IMR-90 (cell line): ENCODE measurements around the gene SH3GL2. TPM values are rescaled to one million over a fixed set of nuclear protein-coding genes. Genes with fewer than 3 reads are reported as not detected.

Source experiments
- ATAC-seq: fragments of 200-7000 bp; cut with Tn5 transposase; 2 replicates; pipeline ENCODE4 v1.9.1; 2020; ENCODE audit warnings: low read depth, mild to moderate bottlenecking, moderate library complexity
- BruUV-seq: library from RNA; stranded (reverse); fragments of 400-500 nt; replicated peaks from 2 replicates; lab custom pipeline; 2021; lab: Mats Ljungman, UMichigan
- CTCF ChIA-PET: fragments of 300-600 bp; formaldehyde crosslinking; extraction: SDS; loops from one replicate; lab custom pipeline; 2021; ENCODE audit warnings: antibody characterized with exemption; lab: Yijun Ruan, JAX
- POLR2A ChIA-PET: fragments of 300-600 bp; sonication (Branson Sonifier 250); formaldehyde crosslinking; loops from one replicate; lab custom pipeline; 2022; ENCODE audit warnings: antibody characterized with exemption; ENCODE audit not compliant: unreplicated experiment; lab: Charles Lee
- DNase-seq: peaks from one replicate; pipeline ENCODE4 v3.0.0; 2013
- H2AFZ ChIP-seq: replicated peaks from 2 replicates; pipeline ENCODE3; 2013; ENCODE audit warnings: low read length, mild to moderate bottlenecking; ENCODE audit not compliant: poor library complexity
- H2AK5ac ChIP-seq: 2 replicates; pipeline ENCODE4 v1.6.1; 2013; ENCODE audit warnings: low read depth, low read length, inconsistent platforms
- H2AK9ac ChIP-seq: replicated peaks from 2 replicates; pipeline ENCODE3; 2013; ENCODE audit warnings: mild to moderate bottlenecking, low read depth, low read length, moderate library complexity; ENCODE audit not compliant: poor library complexity
- H2BK120ac ChIP-seq: 2 replicates; pipeline ENCODE4 v1.6.1; 2013; ENCODE audit warnings: low read depth, low read length, inconsistent platforms
- H2BK15ac ChIP-seq: 3 replicates; pipeline ENCODE4 v1.6.1; 2013; ENCODE audit warnings: low read depth, low read length, inconsistent platforms
- H2BK20ac ChIP-seq: 2 replicates; pipeline ENCODE4 v1.6.1; 2013; ENCODE audit warnings: low read depth, mild to moderate bottlenecking, inconsistent platforms, low read length, moderate library complexity
- H2BK5ac ChIP-seq: 2 replicates; pipeline ENCODE4 v1.6.1; 2013; ENCODE audit warnings: mild to moderate bottlenecking, low read depth, low read length, inconsistent platforms; ENCODE audit not compliant: poor library complexity, severe bottlenecking
- H3K14ac ChIP-seq: replicated peaks from 2 replicates; pipeline ENCODE4 v1.6.1; 2013; ENCODE audit warnings: low read depth, low read length, inconsistent platforms
- H3K18ac ChIP-seq: 2 replicates; pipeline ENCODE4 v1.6.1; 2013; ENCODE audit warnings: low read depth, low read length, control low read depth
- H3K23ac ChIP-seq: 2 replicates; pipeline ENCODE4 v1.6.1; 2013; ENCODE audit warnings: low read depth, low read length, inconsistent platforms
- H3K27ac ChIP-seq: 2 replicates; pipeline ENCODE4 v1.5.1; 2013; ENCODE audit warnings: mild to moderate bottlenecking, control low read depth, low read length; ENCODE audit not compliant: insufficient read depth
- H3K27me3 ChIP-seq: 2 replicates; pipeline ENCODE4 v1.6.1; 2013; ENCODE audit warnings: low read length; ENCODE audit not compliant: control insufficient read depth, insufficient read depth
- H3K36me3 ChIP-seq: 2 replicates; pipeline ENCODE4 v1.6.1; 2013; ENCODE audit warnings: low read length, mixed read lengths; ENCODE audit not compliant: control insufficient read depth, insufficient read depth
- H3K4ac ChIP-seq: 2 replicates; pipeline ENCODE4 v1.6.1; 2013; ENCODE audit warnings: low read depth, low read length, inconsistent platforms
- H3K4me1 ChIP-seq: 2 replicates; pipeline ENCODE4 v1.6.1; 2013; ENCODE audit warnings: low read length, mixed read lengths; ENCODE audit not compliant: control insufficient read depth, insufficient read depth
- H3K4me2 ChIP-seq: 2 replicates; pipeline ENCODE4 v1.6.1; 2013; ENCODE audit warnings: low read depth, mild to moderate bottlenecking, control low read depth, low read length, moderate library complexity
- H3K4me3 ChIP-seq: 2 replicates; pipeline ENCODE4 v1.5.1; 2013; ENCODE audit warnings: low read depth, mild to moderate bottlenecking, control low read depth, low read length, moderate library complexity; ENCODE audit not compliant: insufficient read depth
- H3K56ac ChIP-seq: 2 replicates; pipeline ENCODE4 v1.6.1; 2013; ENCODE audit warnings: low read length, inconsistent platforms; ENCODE audit not compliant: insufficient read depth; ENCODE audit errors: extremely low read depth
- H3K79me1 ChIP-seq, 2 experiments: 2 replicates each; pipeline ENCODE4 v1.6.1; 2013; ENCODE audit warnings: low read length in 2 of 2, inconsistent platforms in 1 of 2, low read depth in 1 of 2
- H3K9ac ChIP-seq: 2 replicates; pipeline ENCODE4 v1.6.1; 2013; ENCODE audit warnings: low read depth, low read length, control low read depth
- H3K9me1 ChIP-seq: 2 replicates; pipeline ENCODE4 v1.6.1; 2013; ENCODE audit warnings: low read length, inconsistent platforms; ENCODE audit not compliant: insufficient read depth
- H3K9me3 ChIP-seq: 2 replicates; pipeline ENCODE4 v1.6.1; 2013; ENCODE audit warnings: low read length; ENCODE audit not compliant: control insufficient read depth, insufficient read depth
- H4K20me1 ChIP-seq: 2 replicates; pipeline ENCODE4 v1.6.1; 2013; ENCODE audit warnings: low read length, inconsistent platforms; ENCODE audit not compliant: insufficient read depth
- H4K5ac ChIP-seq: 2 replicates; pipeline ENCODE4 v1.6.1; 2013; ENCODE audit warnings: mild to moderate bottlenecking, low read depth, low read length, control low read depth
- H4K8ac ChIP-seq, 2 experiments: 2 replicates each; pipeline ENCODE4 v1.6.1; 2013; ENCODE audit warnings: low read depth in 2 of 2, low read length in 2 of 2, control low read depth in 1 of 2, inconsistent platforms in 1 of 2
- H4K91ac ChIP-seq: 2 replicates; pipeline ENCODE4 v1.6.1; 2013; ENCODE audit warnings: low read depth, low read length, inconsistent platforms; ENCODE audit not compliant: insufficient read depth
- BHLHE40 ChIP-seq: fragments of 150-350 bp; IDR thresholded peaks from 2 replicates; pipeline ENCODE4 v1.6.1; 2016; ENCODE audit warnings: mild to moderate bottlenecking, low read depth, low read length
- CEBPB ChIP-seq: IDR thresholded peaks from 2 replicates; pipeline ENCODE4 v1.6.1; 2012; ENCODE audit warnings: low read depth, low read length, improper control_type of control experiment
- MAZ ChIP-seq: IDR thresholded peaks from 2 replicates; pipeline ENCODE4 v1.6.1; 2012; ENCODE audit warnings: low read depth, mild to moderate bottlenecking, low read length, improper control_type of control experiment, moderate library complexity, borderline replicate concordance
- MXI1 ChIP-seq: IDR thresholded peaks from 2 replicates; pipeline ENCODE4 v1.6.1; 2012; ENCODE audit warnings: low read depth, mild to moderate bottlenecking, low read length, moderate library complexity, borderline replicate concordance
- NFE2L2 ChIP-seq: fragments of 150-350 bp; IDR thresholded peaks from 2 replicates; pipeline ENCODE4 v1.6.1; 2016; ENCODE audit warnings: low read depth, mild to moderate bottlenecking, low read length
- POLR2A ChIP-seq: IDR thresholded peaks from 2 replicates; pipeline ENCODE4 v1.6.1; 2012; ENCODE audit warnings: mild to moderate bottlenecking, low read depth, low read length
- RAD21 ChIP-seq: IDR thresholded peaks from 2 replicates; pipeline ENCODE4 v1.6.1; 2012; ENCODE audit warnings: low read length, improper control_type of control experiment
- RCOR1 ChIP-seq: IDR thresholded peaks from 2 replicates; pipeline ENCODE4 v1.6.1; 2012; ENCODE audit warnings: mild to moderate bottlenecking, low read length, improper control_type of control experiment; ENCODE audit not compliant: insufficient replicate concordance
- RFX5 ChIP-seq: IDR thresholded peaks from 2 replicates; pipeline ENCODE4 v1.8.0; 2012; ENCODE audit warnings: low read depth, mild to moderate bottlenecking, low read length, moderate library complexity
- SMC3 ChIP-seq: fragments of 150-350 bp; IDR thresholded peaks from 2 replicates; pipeline ENCODE4 v1.6.1; 2016; ENCODE audit warnings: low read depth, mild to moderate bottlenecking, antibody characterized with exemption, low read length, moderate library complexity
- USF2 ChIP-seq: fragments of 150-350 bp; IDR thresholded peaks from 2 replicates; pipeline ENCODE4 v1.6.1; 2017; ENCODE audit warnings: mild to moderate bottlenecking, antibody characterized with exemption, low read length, low read depth
- WGBS, 2 experiments: methylation state at CpG; one replicate each; pipeline versions ENCODE4 v1.1.5 to v1.1.7; 2013; ENCODE audit warnings: missing lambda C conversion rate in 2 of 2; ENCODE audit not compliant: insufficient read length in 1 of 2; ENCODE audit errors: extremely low coverage in 2 of 2; 5-methylcytosine and 5-hydroxymethylcytosine counted together
- dilution Hi-C: fragments of 300-500 bp; cut with HindIII; formaldehyde crosslinking; loops from one replicate; pipeline ENCODE4 v1.14.3; 2018; ENCODE audit warnings: low sequenced_read_pairs; ENCODE audit not compliant: unreplicated experiment
- in situ Hi-C: fragments of 300-500 bp; cut with MboI; formaldehyde crosslinking; loops from 3 replicates; pipeline ENCODE4 v1.14.3; 2019; ENCODE audit warnings: low sequenced_read_pairs, inconsistent platforms, mixed read lengths
- intact Hi-C: fragments of 100-400 bp; cut with micrococcal nuclease; formaldehyde crosslinking; loops from 2 replicates; pipeline ENCODE4 v1.10.0; 2022
- polyA plus RNA-seq, 3 experiments: library from polyadenylated mRNA; depleted of rRNA; stranded (reverse); fragments of >200 nt; gene quantifications; 2 replicates each; pipeline ENCODE4 v1.2.3, GENCODE V29; 2012; ENCODE audit warnings: low replicate concordance in 1 of 3
- total RNA-seq: library from RNA; depleted of rRNA; stranded (reverse); fragments of >200 nt; gene quantifications from 2 replicates; pipeline ENCODE4 v1.2.3, GENCODE V29; 2012
- TF ChIP-seq, protein P1 (sequence below): conservative IDR thresholded peaks from 2 replicates; pipeline ENCODE4 v1.5.1; 2012; ENCODE audit warnings: mild to moderate bottlenecking, low read depth, low read length, improper control_type of control experiment

SH3GL2 gene
- total and polyA plus RNA-seq, 2 of the 4 experiments (the other 2 are of a cell fraction), result under 0.01 to 0.05 TPM

GRCh38 chr9:17721954-17722353, 143.1 kb downstream of the SH3GL2 start:
- H2AK5ac ChIP-seq, result no peak overlapping the region
- no peaks in the 10 kb centered on the region for H3K79me1 ChIP-seq
- H3K36me3 ChIP-seq, result no peaks in the 10 kb centered on the region
- no peak overlapping the region for H3K14ac ChIP-seq
- no peak overlapping the region for H3K23ac ChIP-seq
- no peak overlapping the region for H3K56ac ChIP-seq
- H2BK20ac ChIP-seq, result no peak overlapping the region
- BruUV-seq, result no TSS peak
- H3K4me1 ChIP-seq, result no peaks in the 10 kb centered on the region
- H3K4ac ChIP-seq, result no peak overlapping the region
- in situ Hi-C loops, result no loop called here
- ChIA-PET CTCF (no interaction called here), POLR2A (no interaction called here)
- no peak overlapping the region for H3K18ac ChIP-seq
- DNase-seq (no peak), ATAC-seq (no peak)
- no peak overlapping the region for H4K91ac ChIP-seq
- H4K8ac ChIP-seq, result no peak overlapping the region
- H4K5ac ChIP-seq, result no peak overlapping the region
- no peaks in the 10 kb centered on the region for H3K27me3 ChIP-seq
- dilution Hi-C loops, result no loop called here
- H2AK9ac ChIP-seq, result no peak overlapping the region
- H3K9me1 ChIP-seq, result no peaks in the 10 kb centered on the region
- H2AFZ ChIP-seq, result no peak overlapping the region
- H2BK120ac ChIP-seq, result no peak overlapping the region
- H3K27ac ChIP-seq, result no peak overlapping the region
- H3K9ac ChIP-seq, result no peak overlapping the region
- WGBS, 2 experiments, result no CpG with 5 or more reads among the region's 3 CpGs
- H3K4me3 ChIP-seq, result no peak overlapping the region
- no peak overlapping the region for H2BK15ac ChIP-seq
- no peak overlapping the region for H3K4me2 ChIP-seq
- H3K9me3 ChIP-seq, result no peaks in the 10 kb centered on the region
- no peaks in the 10 kb centered on the region for H4K20me1 ChIP-seq
- no peak overlapping the region for H2BK5ac ChIP-seq
- intact Hi-C loops, result no loop called here
- no peak for TF ChIP-seq MXI1
- no peak for TF ChIP-seq SMC3
- no peak for TF ChIP-seq MAZ
- TF ChIP-seq RFX5, result no peak
- TF ChIP-seq, protein P1, sequence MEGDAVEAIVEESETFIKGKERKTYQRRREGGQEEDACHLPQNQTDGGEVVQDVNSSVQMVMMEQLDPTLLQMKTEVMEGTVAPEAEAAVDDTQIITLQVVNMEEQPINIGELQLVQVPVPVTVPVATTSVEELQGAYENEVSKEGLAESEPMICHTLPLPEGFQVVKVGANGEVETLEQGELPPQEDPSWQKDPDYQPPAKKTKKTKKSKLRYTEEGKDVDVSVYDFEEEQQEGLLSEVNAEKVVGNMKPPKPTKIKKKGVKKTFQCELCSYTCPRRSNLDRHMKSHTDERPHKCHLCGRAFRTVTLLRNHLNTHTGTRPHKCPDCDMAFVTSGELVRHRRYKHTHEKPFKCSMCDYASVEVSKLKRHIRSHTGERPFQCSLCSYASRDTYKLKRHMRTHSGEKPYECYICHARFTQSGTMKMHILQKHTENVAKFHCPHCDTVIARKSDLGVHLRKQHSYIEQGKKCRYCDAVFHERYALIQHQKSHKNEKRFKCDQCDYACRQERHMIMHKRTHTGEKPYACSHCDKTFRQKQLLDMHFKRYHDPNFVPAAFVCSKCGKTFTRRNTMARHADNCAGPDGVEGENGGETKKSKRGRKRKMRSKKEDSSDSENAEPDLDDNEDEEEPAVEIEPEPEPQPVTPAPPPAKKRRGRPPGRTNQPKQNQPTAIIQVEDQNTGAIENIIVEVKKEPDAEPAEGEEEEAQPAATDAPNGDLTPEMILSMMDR, result no peak
- no peak for TF ChIP-seq POLR2A
- no peak for TF ChIP-seq RAD21
- no peak for TF ChIP-seq USF2
- TF ChIP-seq CEBPB, result no peak
- no peak for TF ChIP-seq BHLHE40
- TF ChIP-seq RCOR1, result no peak
- no peak for TF ChIP-seq NFE2L2
